Measurements from ENCODE around the gene PPP1R12A.
"Not testable (repeated sequence)": the region's sequence is repeated elsewhere in the genome, so short reads cannot be mapped to it uniquely, and the experiment has no call there.

PPP1R12A gene

GRCh38 chr12:79949098-79949497 is 14.2 kb upstream of the PPP1R12A start:
- no peak for DNase-seq (ENCODE audit: low read depth)
- no peak overlapping the region for H3K4me3 ChIP-seq (replicated peaks; ENCODE audit: low read depth, low read length)
- TF ChIP-seq CTCF (IDR thresholded peaks at IDR 0.05; ENCODE audit: low read length, missing control alignments): no peak

GRCh38 chr12:79945433-79945832 is 10.5 kb upstream of the PPP1R12A start:
- TF ChIP-seq CTCF (IDR thresholded peaks at IDR 0.05; ENCODE audit: low read length, missing control alignments): no peak
- no peak overlapping the region for H3K4me3 ChIP-seq (replicated peaks; ENCODE audit: low read depth, low read length)
- no peak for DNase-seq (ENCODE audit: low read depth)

- TF ChIP-seq CTCF (IDR thresholded peaks at IDR 0.05; ENCODE audit: low read length, missing control alignments): no peak
Observed at GRCh38 chr12:79944565-79944964, 9.7 kb upstream of the PPP1R12A start.

GRCh38 chr12:79942846-79943245 is 7.9 kb upstream of the PPP1R12A start:
- H3K4me3 ChIP-seq (replicated peaks; ENCODE audit: low read depth, low read length); DNase-seq (ENCODE audit: low read depth): not testable (repeated sequence)

More at GRCh38 chr12:79944565-79944964, 9.7 kb upstream of the PPP1R12A start:
- no peak for DNase-seq (ENCODE audit: low read depth)
- H3K4me3 ChIP-seq (replicated peaks; ENCODE audit: low read depth, low read length): no peak overlapping the region

GRCh38 chr12:79939728-79940310 is 4.9 kb upstream of the PPP1R12A start:
- no peak for TF ChIP-seq CTCF (IDR thresholded peaks at IDR 0.05; ENCODE audit: low read length, missing control alignments)
- no peak overlapping the region for H3K4me3 ChIP-seq (replicated peaks; ENCODE audit: low read depth, low read length)
- DNase-seq (ENCODE audit: low read depth): no peak

GRCh38 chr12:79938843-79939242 is 3.9 kb upstream of the PPP1R12A start:
- no peak for DNase-seq (ENCODE audit: low read depth)
- H3K4me3 ChIP-seq (replicated peaks; ENCODE audit: low read depth, low read length): no peak overlapping the region
- TF ChIP-seq CTCF (IDR thresholded peaks at IDR 0.05; ENCODE audit: low read length, missing control alignments): no peak

GRCh38 chr12:79936670-79937069 is 1.8 kb upstream of the PPP1R12A start:
- no peak for DNase-seq (ENCODE audit: low read depth)

More at GRCh38 chr12:79936670-79937069, 1.8 kb upstream of the PPP1R12A start:
- no peak overlapping the region for H3K4me3 ChIP-seq (replicated peaks; ENCODE audit: low read depth, low read length)
- TF ChIP-seq CTCF (IDR thresholded peaks at IDR 0.05; ENCODE audit: low read length, missing control alignments): no peak
